ENCODE data around the gene RAD51B. TPM values are rescaled to one million over a fixed set of nuclear protein-coding genes. Genes with fewer than 3 reads are reported as not detected.

RAD51B gene
- total RNA-seq, 4 donors from 2014 or later: 6.2 to 39.9 (median 12.9) TPM

DNA sequence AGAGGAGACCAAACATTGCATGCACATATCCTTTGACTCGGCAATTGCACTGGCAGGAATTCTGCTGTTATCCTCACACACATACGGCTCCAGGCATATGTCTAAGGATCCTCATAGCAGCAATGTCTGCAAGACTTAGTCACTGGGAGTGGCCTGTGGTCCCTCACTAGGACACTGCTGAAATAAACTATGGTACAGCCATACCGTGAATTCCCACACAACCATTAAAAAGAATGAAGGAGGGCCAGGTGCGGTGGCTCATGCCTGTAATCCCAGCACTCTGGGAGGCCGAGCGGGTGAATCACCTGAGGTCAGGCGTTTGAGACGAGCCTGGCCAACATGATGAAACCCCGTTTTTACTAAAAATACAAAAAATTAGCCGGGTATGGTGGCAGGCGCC, 868.2 kb downstream of the RAD51B start:
- WGBS, 2 donors: 55 to 70% methylated on average over 11 of the region's 11 CpGs

DNA sequence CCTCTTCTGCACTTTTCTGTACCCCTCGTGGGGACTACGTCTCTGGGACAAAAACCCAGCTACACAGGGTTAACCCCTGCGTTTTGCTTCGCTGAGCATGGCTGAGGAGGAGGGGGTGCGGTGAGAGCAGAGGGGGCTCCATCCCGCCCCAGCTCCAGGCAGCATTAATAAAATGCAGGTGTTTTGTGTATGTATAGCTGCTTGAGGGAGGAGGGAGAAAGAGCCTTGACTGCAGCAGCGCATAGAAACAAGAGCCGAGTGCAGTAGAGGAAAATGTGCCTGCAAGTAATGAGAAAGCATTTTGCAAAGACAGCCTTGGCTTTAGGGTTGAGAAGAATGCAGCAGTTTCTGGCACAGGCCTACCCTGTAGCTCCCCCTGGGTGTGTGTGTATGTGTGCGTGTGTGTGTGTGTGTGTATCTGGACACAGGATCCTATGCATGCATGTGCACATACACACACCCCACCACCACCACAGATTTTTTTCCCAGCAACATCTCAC, 869.3 kb downstream of the RAD51B start:
- H3K27ac ChIP-seq: peak overlapping the region in 2 of 4 donors; percentile 0 to 56
- intact Hi-C loops (cut with DNase I): no loop called here
- no peak overlapping the region for H3K4me3 ChIP-seq
- TF ChIP-seq, protein P1, sequence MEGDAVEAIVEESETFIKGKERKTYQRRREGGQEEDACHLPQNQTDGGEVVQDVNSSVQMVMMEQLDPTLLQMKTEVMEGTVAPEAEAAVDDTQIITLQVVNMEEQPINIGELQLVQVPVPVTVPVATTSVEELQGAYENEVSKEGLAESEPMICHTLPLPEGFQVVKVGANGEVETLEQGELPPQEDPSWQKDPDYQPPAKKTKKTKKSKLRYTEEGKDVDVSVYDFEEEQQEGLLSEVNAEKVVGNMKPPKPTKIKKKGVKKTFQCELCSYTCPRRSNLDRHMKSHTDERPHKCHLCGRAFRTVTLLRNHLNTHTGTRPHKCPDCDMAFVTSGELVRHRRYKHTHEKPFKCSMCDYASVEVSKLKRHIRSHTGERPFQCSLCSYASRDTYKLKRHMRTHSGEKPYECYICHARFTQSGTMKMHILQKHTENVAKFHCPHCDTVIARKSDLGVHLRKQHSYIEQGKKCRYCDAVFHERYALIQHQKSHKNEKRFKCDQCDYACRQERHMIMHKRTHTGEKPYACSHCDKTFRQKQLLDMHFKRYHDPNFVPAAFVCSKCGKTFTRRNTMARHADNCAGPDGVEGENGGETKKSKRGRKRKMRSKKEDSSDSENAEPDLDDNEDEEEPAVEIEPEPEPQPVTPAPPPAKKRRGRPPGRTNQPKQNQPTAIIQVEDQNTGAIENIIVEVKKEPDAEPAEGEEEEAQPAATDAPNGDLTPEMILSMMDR (IDR thresholded peaks at IDR 0.05): no peak
- no peak for TF ChIP-seq POLR2A (IDR thresholded peaks at IDR 0.05)
- DNase-seq: no peak
- H3K4me1 ChIP-seq: peaks cover 12 to 75% (median 50%) of the 10 kb centered on the region in 3 donors
- no peaks in the 10 kb centered on the region for H3K9me3 ChIP-seq
- no peaks in the 10 kb centered on the region for H3K36me3 ChIP-seq
- H3K27me3 ChIP-seq: no peaks in the 10 kb centered on the region
- WGBS, 2 donors: 53 to 58% methylated on average over 7 to 9 of the region's 9 CpGs

More for the DNA sequence above, 868.2 kb downstream of the RAD51B start:
- Histone ChIP-seq H3K36me3 (no peaks in the 10 kb centered on the region), H3K4me3 (no peak overlapping the region), H3K27me3 (no peaks in the 10 kb centered on the region), H3K4me1 (peaks cover 23 to 76% (median 49%) of the 10 kb centered on the region in 3 donors), H3K27ac (no peak overlapping the region), H3K9me3 (no peaks in the 10 kb centered on the region)
- intact Hi-C loops (cut with DNase I): no loop called here
- no peak for DNase-seq
- no peak for TF ChIP-seq POLR2A (IDR thresholded peaks at IDR 0.05)
- TF ChIP-seq, protein P1 (IDR thresholded peaks at IDR 0.05): no peak

DNA sequence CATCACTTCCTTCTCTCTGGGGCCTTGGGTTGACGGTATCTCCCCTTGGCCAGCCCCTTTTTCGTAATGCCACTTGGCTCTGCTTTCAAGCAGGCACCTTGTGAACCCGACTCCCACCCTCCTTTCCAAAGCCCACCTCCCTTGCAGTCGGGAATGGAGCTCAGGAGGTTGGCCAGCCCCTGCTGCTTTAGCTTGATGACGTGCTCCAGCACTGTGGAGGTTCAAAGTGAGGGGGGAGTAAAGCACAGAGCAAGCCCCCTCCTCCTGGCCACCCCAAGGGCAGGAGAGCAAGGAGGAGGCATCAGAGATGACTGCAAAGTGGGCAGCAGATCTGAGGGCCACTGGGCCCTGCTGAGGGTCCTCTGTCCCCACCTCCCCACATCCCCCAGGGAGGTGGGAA, 869.9 kb downstream of the RAD51B start:
- H3K36me3 ChIP-seq: no peaks in the 10 kb centered on the region
- peak overlapping the region in 2 of 4 donors; percentile 0 to 21 for H3K27ac ChIP-seq
- H3K9me3 ChIP-seq: no peaks in the 10 kb centered on the region
- no peak for DNase-seq
- no peak overlapping the region for H3K4me3 ChIP-seq
- no peak for TF ChIP-seq POLR2A (IDR thresholded peaks at IDR 0.05)
- TF ChIP-seq, protein P1 (IDR thresholded peaks at IDR 0.05): no peak
- 65 to 76% methylated on average over 2 to 3 of the region's 5 CpGs for WGBS, 2 donors
- peaks cover 6 to 75% (median 49%) of the 10 kb centered on the region in 3 donors for H3K4me1 ChIP-seq
- no peaks in the 10 kb centered on the region for H3K27me3 ChIP-seq
- intact Hi-C loops (cut with DNase I): no loop called here

DNA sequence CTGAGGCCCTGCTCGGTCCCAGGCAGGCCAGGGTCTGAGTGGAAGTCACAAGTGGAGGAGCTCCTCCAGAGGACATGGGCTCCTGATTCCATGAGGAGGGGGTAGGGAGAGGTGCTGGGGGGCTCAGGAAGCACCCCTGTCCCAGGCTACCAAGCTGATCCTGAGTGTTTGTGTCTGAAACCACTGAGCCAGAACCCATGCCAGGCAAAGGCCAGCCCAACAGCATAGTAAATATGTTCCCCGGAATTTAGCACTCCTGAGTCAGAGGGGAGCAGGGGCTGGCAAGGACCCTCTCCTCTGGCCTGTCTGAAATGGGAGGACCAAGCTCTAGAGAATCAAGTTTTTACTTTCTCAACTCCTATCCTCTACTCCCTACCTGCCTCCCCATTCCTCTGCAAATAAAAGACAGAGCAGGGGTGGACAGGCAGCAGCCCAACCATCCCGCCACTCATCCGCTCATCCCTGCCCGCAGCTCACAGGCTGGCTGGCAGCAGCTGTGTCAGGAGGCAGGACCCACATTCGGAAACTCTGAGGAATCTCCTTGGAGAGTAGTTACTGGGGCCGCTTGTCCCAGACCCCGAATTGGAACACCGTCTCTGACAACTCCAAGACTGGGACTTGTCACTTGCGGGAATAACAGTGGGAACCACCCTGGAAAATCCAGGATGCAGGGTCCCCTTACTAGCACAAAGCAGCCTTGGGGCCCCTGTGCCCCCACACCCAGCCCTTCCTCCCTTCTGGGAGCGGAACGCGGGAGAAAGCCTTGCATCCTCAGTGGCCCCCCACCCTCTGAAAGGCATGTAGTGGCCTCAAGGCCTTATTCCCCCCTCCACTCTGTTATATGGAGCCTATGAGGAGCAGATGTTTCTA, 870.7 kb downstream of the RAD51B start:
- no peaks in the 10 kb centered on the region for H3K27me3 ChIP-seq
- H3K36me3 ChIP-seq: no peaks in the 10 kb centered on the region
- H3K9me3 ChIP-seq: no peaks in the 10 kb centered on the region
- peaks cover 5 to 75% (median 50%) of the 10 kb centered on the region in 3 donors for H3K4me1 ChIP-seq
- TF ChIP-seq POLR2A (IDR thresholded peaks at IDR 0.05): no peak
- TF ChIP-seq, protein P1 (IDR thresholded peaks at IDR 0.05): no peak
- peak overlapping the region in 2 of 4 donors; percentile 5 to 21 for H3K27ac ChIP-seq
- no peak overlapping the region for H3K4me3 ChIP-seq
- no peak for DNase-seq
- intact Hi-C loops (cut with DNase I): no loop called here
- WGBS, 2 donors: 68 to 99% methylated on average over 3 to 8 of the region's 13 CpGs
